RPMI7951 (cell line): ENCODE measurements around the gene TYK2. TPM values are rescaled to one million over a fixed set of nuclear protein-coding genes. Genes with fewer than 3 reads are reported as not detected.

Experiments
- DNase-seq: peaks from one replicate; pipeline ENCODE4 v3.0.0-alpha.2; 2012; ENCODE audit warnings: low read depth
- total RNA-seq: library from RNA; depleted of rRNA; stranded (reverse); fragments of >200 nt; shearing (Covaris generic); gene quantifications from 2 replicates; pipeline ENCODE4 v1.2.3, GENCODE V29; 2014

TYK2 gene
- total RNA-seq, 1 experiment from 2014 or later, result 44.6 TPM

GRCh38 chr19:10334588-10335351, 45.6 kb downstream of the TYK2 start:
- peak; percentile 96 for DNase-seq

- no peak for DNase-seq
These were observed 46.4 kb downstream of the TYK2 start for GRCh38 chr19:10333758-10334587.

- DNase-seq, result peak; percentile 96
These were observed 47.2 kb downstream of the TYK2 start, which contains the start of gene RAVER1 for GRCh38 chr19:10332965-10333757. Gene RAVER1 (minus strand): TSS chr19:10333529. CDS start chr19:10333507, 22 bp downstream.

- DNase-seq, result peak; percentile 12
These were observed 48.0 kb downstream of the TYK2 start for GRCh38 chr19:10332158-10332964.

DNA sequence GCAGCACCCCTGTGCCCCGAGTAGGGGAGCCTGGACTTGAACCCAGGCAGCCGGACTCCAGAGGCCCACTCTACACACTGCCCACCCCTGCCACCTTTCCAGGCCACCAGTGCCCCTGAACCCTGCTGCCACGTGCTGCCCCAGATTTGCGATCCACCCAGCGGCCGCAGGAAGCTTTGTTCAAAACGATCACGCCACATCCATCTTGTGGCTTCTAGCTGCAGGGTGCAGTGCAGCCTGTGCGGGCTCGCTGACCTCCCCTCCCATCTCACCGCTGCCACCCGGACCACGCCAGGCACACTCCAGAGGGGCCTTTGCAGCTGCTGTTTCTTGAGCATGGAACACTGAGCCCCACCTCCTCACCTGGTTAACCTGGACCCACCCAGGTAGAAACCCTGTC, 50.8 kb downstream of the TYK2 start:
- no peak for DNase-seq

DNA sequence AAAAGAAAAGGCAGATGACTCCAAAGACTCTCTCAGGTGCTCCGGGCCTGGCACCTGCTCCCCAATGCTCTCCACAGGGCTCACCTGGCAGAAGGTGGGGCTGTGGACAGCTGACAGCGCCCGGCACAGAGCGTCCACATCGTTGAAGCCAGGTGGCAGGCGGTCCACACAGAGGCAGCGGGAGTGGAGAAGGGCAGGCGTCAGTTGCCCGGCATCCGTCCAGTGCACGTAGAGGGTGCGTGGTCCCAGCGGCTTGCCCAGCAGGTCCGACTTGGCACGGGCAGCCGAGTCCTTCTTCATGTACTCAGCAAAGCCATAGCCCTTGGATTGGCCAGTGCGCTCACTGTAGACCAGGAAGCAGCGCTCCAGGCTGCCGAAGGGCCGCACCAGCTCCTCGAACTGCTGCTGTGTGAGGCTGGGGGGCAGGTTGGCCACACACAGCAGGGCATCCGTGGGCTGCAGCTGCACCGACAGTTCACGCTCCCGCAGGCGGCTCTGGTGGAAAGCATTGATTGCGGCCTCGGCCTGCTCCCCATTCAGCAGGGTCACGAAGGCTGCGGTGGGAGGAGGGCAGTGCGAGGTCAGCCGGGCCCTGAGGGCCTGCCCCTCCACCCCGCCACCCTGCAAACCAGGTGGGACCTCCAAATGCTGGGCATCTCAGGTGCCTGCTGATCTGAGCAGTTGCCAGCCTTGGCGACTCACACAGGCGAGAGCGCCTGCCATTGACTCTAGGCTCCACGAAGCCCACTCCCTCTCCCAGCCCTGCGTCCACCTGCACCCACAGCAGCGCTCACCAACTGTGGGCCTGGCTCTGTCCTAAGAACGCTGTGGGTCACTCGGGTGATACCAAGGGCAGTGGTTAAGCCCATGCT, 51.6 kb downstream of the TYK2 start:
- no peak for DNase-seq

GRCh38 chr19:10327793-10328192, 52.6 kb downstream of the TYK2 start:
- DNase-seq, result no peak

GRCh38 chr19:10325732-10326131, 54.6 kb downstream of the TYK2 start:
- DNase-seq, result no peak

- DNase-seq, result no peak
These were observed 58.2 kb downstream of the TYK2 start for GRCh38 chr19:10321874-10322835.

DNA sequence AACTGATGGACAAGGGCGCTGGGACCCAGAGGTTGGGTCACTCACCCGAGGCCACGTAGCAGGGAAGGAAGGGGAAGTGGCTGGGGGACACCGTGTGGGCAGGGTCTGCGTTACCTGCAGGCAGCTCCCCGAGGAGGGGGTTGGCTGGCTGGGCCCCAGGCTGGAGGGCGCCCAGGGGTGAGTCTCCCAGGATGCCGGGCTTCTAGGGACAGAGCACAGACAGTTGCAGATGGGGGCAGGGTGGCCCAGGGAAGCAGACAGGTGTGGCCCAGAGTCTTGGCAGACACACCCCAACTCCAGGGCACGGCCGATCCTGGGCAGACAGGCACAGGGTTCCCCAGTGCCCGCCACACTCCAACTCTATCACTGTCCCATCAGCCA, 59.0 kb downstream of the TYK2 start:
- no peak for DNase-seq

GRCh38 chr19:10320602-10321416, 59.6 kb downstream of the TYK2 start:
- DNase-seq, result no peak

- DNase-seq, result no peak
These were observed 61.3 kb downstream of the TYK2 start for GRCh38 chr19:10318807-10319682.

DNA sequence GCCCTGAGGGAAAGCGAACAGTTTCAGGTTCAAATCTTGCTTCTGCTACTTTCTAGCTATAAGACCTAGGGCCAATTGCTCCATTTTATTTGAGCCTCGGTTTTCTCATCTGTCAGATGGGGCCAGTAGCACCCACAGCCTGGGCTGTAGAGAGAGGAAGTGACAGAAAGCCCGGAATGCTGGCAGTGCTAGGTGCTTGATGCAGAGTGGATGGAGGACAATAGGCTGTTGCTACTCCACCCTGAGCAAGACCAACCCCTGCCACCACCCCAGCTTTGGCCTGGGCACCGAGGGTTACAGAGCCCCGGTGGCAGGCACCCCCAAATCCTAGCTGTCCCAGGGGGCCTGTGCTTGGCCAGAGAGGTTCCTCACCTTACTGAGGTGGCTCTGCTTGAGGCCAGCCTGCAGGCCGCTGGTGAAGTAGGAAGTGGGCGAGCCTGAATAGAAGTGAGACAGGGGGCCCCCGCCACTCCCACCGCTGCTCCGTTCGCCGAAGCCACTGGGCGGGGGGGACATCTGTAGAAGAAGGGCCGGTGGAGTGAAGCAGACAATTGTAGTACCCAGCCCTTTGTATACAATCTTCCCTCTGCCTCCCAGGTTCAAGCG, 62.4 kb downstream of the TYK2 start:
- DNase-seq, result no peak

- no peak for DNase-seq
These were observed 63.1 kb downstream of the TYK2 start for GRCh38 chr19:10317045-10317856.

DNA sequence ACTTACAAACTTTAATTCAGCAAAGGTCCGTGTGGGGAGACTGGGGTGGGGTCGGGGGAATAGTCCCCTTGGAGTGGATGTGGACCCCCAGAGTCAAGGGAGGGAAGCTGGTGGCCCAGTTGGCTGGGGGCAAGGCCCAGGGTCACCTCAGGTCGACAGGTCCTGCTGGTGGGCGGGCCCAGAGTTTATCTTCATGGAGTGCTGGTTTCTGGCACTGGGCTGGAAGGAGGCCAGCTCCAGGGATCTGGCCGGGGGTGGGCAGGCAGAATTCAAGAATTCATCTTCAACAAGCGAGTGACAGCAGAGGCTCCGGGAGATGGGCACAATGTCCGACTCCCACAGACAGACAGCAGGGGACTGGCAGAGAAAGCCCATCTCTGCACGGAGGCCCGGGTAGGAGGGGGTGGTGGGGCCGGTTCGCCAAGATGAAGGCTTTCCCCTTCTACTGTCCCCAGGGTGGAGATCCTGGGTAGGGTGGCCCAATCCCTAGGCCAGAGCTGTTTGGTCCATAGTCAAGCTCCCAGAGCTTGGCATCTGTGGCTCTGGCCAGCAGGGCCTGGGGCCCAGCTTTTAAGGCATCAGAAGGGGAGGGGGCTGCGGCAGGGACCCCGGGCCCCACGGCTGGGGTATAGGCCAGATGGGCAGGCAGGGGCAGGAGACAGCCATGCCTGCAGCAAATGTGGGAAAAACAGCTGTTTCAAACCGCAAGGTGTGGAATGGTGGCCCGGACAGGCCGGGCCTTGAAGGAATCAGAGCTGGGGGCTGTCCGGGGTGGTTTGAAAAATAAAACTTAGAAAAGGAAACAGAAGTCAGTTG, 63.9 kb downstream of the TYK2 start:
- no peak for DNase-seq
